ENCODE measurements around the gene SCRN2.

DNA sequence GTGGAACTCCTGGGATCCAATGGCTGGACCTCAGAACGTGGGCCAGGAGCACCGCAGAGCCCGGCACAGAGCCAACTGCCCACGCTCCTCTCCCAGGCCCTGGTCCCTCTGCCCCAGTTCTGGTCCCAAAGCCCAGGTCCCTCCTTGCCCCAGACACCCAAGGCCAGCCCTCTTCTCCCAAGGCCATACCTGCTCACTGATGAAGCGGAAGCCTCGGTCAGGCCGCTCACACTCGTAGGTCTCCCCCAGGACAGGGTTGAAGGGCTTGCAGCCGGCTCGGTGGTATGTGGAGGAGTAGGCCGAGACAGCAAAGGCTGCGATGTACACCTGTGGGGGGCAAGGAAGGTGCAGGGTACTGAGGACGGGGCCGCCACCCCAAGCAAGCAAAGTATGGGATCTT is 28.0 kb downstream of the SCRN2 start:
- no peak for TF ChIP-seq POLR2AphosphoS5 (IDR thresholded peaks at IDR 0.05; ENCODE audit: low read depth)
- TF ChIP-seq CTCF (IDR thresholded peaks at IDR 0.05; ENCODE audit: insufficient read depth, low read length), result no peak
- TF ChIP-seq GABPA (IDR thresholded peaks at IDR 0.05; ENCODE audit: low read depth), result no peak
- TF ChIP-seq, protein P1, sequence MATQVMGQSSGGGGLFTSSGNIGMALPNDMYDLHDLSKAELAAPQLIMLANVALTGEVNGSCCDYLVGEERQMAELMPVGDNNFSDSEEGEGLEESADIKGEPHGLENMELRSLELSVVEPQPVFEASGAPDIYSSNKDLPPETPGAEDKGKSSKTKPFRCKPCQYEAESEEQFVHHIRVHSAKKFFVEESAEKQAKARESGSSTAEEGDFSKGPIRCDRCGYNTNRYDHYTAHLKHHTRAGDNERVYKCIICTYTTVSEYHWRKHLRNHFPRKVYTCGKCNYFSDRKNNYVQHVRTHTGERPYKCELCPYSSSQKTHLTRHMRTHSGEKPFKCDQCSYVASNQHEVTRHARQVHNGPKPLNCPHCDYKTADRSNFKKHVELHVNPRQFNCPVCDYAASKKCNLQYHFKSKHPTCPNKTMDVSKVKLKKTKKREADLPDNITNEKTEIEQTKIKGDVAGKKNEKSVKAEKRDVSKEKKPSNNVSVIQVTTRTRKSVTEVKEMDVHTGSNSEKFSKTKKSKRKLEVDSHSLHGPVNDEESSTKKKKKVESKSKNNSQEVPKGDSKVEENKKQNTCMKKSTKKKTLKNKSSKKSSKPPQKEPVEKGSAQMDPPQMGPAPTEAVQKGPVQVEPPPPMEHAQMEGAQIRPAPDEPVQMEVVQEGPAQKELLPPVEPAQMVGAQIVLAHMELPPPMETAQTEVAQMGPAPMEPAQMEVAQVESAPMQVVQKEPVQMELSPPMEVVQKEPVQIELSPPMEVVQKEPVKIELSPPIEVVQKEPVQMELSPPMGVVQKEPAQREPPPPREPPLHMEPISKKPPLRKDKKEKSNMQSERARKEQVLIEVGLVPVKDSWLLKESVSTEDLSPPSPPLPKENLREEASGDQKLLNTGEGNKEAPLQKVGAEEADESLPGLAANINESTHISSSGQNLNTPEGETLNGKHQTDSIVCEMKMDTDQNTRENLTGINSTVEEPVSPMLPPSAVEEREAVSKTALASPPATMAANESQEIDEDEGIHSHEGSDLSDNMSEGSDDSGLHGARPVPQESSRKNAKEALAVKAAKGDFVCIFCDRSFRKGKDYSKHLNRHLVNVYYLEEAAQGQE (IDR thresholded peaks at IDR 0.05; ENCODE audit: insufficient replicate concordance, low read depth), result no peak

Data from HL-60 (cell line).